HG02759 (cell line): ENCODE results near the gene FTSJ1.
"Not testable (repeated sequence)": the region's sequence is repeated elsewhere in the genome, so short reads cannot be mapped to it uniquely, and the experiment has no call there.

Experiments
- ATAC-seq: cut with Tn5 transposase; IDR thresholded peaks from one replicate; pipeline ENCODE4 v1.9.1; 2021; ENCODE audit warnings: mild to moderate bottlenecking, moderate library complexity; ENCODE audit not compliant: unreplicated experiment

The FTSJ1 gene

DNA sequence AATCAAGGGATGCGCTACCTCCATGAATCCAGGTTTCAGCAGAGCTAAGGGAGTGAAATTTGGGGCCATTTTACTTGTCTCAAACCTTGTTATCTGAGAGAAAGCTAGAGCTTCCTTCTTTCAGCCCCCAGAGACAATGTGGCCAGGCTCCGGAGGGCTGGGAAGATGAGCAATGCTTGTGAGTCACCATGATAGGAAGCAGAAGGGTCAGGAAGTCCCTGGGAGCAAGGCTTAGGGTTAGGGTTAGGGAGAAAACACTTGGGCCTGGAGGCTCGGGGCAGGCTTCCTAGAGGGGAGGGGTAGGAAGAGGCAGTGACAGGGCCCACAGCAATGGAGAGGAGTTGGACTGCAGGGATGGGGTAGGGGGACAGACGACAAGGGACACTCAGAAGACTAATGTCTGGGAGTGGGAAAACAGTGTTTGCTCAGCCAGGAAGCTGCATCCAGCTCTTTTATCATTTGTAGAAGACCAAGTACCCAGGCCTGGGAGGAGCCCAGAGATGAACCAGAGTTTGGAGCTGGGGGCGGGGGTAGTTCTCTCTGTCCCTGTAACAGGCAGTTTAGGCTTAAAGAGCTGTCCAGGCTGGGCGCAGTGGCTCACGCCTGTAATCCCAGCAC lies 16.4 kb downstream of the FTSJ1 start:
- no peak for ATAC-seq

DNA sequence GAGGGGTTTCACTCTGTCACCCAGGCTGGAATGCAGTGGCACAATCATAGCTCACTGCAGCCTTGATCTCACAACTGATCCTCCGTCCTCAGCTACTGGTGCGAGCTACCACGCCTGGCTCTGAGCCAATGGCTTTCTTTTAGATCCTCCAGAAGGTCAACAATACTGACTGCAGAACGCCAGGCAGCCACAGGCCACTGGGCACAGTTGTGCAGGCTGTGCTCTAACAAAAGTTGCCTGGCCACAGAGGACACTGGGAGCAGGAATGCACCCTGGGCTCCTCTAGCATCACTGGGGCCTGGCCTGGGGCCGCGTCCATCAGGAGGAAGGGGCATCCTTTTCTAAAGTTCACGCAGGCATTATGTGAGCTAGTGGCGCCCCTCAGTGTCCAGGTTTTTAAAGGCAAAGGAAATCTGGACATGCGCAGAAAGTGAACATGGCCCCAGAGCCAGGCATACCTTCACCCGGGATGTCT lies 17.9 kb downstream of the FTSJ1 start:
- no peak for ATAC-seq

GRCh38 chrX:48496660-48497059 lies 20.7 kb downstream of the FTSJ1 start:
- ATAC-seq: no peak

DNA sequence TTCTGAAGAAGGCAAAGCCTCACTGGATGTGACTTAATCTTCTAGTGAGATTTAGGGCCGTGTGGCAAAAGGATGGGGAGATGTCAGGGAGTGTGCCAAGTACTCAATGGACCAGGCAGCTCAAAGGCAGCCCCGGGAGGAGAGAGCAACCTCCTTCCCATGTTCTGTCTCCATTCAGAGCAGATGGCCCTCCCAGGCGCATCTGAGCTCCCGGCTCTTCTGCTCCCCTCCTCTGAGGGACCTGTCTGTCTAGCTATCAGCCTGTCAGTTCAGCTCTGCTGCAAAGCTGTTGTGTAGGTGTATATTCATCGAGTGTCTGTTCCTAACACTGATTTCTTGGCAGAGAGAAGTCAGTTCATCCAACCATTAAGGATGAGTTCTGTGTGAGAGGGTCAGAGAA lies 21.9 kb downstream of the FTSJ1 start:
- no peak for ATAC-seq

DNA sequence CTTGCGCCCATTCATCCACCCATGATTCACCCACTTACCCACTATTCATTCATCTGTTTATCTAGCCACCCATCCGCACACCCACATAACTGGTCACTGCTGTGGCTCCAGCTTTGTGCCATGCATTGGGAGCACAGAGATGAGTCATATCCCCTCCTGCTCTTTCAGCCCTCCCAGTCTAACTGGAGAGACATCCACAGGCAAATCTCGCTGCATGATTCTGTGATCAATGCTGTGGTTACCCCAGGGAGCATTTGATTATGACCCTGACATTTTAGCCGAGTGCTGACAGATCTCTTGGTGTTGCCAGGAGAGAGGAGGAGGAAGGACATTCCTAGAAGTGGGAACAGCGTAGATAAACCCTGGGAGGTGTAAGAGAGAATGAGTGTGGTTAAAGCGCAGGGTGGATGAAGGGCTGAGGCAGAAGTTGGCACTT lies 22.4 kb downstream of the FTSJ1 start:
- no peak for ATAC-seq

- no peak for ATAC-seq
These were observed 28.3 kb downstream of the FTSJ1 start for GRCh38 chrX:48504261-48504660.

DNA sequence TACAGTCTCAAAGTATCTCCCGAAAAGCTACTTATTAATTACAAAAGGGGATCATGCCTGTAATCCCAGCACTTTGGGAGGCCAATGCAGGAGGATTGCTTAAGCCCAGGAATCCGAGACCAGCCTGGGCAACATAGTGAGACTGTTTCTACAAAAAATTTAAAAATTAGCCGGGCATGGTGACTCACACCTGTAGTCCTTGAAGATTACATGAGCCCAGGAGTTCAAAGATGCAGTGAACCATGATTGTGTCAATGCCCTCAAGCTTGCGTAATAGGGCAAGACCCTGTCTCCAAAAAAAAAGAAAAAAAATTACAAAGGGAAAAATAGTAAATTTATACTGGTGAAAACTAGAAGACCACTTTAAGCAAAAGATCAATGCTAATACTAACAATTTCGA lies 29.5 kb downstream of the FTSJ1 start:
- ATAC-seq: no peak

DNA sequence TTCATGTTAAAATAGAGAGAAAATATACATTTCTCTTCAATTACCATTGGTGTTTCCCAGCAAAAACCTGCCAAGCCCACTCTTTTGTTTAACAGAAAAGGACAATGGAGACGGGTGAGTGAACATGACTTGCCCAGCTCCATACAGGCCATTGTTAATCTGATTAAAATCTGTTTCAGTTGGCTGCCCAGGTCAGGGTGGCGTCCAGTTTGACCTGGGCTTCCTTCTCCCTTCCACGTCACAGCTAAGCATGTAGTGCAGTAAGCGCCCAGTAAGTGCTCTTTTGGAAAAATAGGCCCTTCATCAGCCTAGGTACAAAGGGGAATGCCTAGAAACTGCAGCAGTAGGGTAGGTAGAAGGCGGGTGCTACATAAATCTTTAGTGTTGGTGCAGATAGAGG lies 31.2 kb downstream of the FTSJ1 start:
- no peak for ATAC-seq

DNA sequence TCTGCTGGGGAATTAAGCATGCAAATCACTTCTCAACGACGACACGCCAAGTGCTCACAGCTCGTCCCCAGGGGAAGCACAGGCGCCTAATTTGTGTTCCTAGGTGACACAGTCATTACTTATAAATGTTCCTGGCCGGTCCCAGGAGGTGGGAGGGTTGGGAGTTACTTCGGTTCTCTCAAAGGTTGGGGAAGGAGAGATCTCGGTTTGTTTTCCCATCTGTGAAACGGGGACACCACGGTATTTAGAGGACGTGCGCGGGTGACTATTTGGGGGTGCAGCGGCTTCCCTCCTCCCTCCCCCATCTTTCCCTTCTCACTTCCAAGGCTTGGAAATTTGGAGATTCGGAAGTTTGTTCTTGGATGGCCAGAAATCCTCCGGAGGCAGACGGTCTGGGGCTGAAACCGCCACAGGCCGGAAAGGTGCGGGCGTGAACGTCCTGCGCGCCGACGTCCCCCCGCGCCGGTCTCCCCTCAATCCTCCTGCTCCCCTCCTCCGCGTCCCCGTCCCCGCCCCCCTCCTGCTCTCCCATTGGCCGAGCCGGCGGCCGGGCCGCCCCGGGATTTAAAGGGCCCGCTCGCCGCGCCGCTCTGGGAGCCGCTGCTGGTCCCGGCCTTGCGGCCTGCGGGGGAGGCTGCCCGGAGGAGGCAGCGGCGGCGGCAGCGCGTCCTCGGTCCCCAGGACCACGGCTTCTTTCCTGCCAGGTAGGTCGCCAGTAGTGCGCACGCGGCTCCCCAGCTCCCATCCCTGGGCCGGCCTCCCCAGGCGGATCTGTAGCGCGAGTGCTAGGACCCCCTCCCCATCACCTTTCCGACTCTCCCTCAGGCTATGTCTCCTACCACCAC lies 32.6 kb downstream of the FTSJ1 start, which contains the start of gene PORCN:
PORCN (plus strand) TSS at position 593 of the 845 bp plus-strand sequence. CDS start 829 bp downstream, outside the sequence.
- ATAC-seq: peak; percentile 88

DNA sequence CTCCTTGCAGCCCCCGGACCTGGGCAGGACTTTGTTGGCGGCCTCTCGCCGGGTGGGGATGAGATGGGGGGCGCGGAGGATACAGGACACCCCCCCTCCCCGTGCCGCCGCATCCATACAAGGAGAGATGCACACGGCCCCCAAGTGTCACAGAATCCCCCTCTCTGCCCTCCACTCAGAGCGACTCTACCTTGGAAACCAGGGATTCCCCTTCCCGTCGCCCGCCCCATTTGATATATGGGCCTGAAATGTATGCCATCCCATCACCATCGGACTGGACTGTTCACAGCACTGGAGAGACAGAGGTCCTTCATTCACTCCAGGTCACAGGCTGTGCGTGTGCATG lies 33.2 kb downstream of the FTSJ1 start:
- ATAC-seq: peak; percentile 10

DNA sequence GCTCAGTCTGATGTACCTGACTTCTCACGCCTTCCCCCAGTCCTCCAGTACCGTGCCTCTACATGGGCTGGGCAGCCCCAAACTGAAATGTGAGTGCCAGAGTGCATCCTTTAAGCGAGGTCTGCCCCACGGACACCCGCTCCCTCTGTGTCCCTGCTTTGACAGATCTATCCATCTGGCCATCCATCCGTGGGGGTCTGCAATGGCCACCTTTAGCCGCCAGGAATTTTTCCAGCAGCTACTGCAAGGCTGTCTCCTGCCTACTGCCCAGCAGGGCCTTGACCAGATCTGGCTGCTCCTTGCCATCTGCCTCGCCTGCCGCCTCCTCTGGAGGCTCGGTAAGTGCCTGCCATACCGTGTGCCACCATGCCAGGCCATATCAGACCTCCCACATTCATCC lies 33.6 kb downstream of the FTSJ1 start:
- ATAC-seq: no peak

DNA sequence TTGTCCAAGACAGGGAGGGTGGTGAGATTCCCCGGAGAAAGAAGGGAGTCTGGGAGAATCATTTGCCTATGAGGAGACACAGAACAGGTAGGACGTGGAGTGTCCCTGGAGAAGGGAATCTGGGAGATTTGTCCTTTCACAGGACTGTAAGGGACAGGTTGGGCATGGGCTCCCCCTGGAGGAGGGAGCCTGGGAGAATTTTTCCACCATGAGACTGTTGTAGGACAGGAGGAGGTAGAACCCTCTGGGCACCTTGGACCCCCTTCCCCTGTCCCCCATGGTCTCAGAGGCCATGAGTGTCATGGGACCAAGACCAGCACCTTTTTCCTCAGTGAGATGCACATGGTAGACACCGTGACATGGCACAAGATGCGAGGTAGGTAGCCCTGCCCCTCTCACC lies 35.6 kb downstream of the FTSJ1 start:
- no peak for ATAC-seq

DNA sequence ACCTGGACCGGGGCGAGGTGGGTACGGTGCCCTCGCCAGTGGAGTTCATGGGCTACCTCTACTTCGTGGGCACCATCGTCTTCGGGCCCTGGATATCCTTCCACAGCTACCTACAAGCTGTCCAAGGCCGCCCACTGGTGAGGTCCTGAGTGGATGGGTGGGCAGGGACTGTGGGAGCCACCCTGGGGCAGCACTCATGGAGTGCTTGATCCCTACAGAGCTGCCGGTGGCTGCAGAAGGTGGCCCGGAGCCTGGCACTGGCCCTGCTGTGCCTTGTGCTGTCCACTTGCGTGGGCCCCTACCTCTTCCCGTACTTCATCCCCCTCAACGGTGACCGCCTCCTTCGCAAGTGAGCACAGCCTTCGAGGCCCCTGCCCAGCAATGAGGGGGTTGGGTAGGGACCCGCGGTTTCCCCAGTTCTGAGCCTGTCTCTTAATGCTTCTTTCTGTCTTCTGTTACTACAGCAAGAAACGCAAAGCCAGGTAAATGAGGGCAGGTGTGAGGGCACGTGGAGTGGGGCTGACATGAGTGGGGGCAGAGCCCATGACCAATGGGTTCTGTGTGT lies 36.5 kb downstream of the FTSJ1 start:
- ATAC-seq: no peak

- no peak for ATAC-seq
These were observed 37.7 kb downstream of the FTSJ1 start for GRCh38 chrX:48513670-48514069.

DNA sequence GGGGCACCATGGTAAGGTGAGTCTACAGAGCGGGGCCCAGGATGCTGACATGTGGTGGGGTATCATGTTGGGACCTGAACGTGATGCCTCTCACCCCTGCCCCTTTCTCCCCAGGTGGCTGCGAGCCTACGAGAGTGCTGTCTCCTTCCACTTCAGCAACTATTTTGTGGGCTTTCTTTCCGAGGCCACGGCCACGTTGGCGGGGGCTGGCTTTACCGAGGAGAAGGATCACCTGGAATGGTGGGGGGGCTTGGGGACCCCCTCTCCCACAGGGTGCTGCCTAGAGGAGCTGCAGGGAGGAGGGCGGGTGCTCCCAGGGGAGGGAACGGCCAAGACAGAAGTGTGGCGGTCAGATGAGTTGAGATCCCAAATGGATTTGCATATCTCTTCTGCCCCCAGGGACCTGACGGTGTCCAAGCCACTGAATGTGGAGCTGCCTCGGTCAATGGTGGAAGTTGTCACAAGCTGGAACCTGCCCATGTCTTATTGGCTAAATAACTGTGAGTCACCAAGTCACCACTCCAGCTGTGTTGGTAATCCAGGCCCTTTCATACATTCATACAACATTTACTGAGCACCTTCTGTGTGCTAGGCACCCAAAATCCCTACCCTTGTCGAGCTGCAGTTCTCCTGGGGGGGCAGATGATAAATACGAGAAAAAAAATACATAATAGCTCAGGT lies 38.3 kb downstream of the FTSJ1 start:
- no peak for ATAC-seq

DNA sequence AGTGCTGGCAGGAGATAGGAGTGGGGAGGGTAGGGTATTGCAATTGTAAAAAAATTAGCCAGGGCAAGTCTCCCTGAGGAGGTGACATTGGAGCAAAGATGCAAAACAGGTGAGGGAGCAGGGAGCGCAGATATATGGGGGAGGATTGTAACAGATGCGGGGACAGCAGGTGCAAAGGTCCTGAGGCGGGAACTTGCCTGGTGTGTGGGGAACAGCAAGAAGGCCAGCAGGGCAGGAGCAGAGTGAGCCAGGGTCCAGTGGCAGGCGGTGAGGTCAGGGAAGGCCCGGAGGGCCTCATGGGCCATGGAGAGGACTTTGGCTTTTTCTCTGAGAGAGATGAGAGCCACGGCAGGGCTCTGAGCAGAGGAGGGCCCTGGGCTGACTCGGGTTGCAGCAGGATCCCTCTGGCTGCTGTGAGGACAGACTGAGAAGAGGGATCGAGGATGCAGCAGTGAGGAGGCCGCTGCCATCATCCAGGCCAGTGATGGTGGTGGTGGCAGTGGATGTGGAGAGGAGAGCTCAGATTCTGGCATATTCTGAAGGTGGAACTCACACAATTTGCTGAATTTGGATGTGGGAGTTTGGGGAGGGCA lies 39.0 kb downstream of the FTSJ1 start:
- ATAC-seq: no peak

DNA sequence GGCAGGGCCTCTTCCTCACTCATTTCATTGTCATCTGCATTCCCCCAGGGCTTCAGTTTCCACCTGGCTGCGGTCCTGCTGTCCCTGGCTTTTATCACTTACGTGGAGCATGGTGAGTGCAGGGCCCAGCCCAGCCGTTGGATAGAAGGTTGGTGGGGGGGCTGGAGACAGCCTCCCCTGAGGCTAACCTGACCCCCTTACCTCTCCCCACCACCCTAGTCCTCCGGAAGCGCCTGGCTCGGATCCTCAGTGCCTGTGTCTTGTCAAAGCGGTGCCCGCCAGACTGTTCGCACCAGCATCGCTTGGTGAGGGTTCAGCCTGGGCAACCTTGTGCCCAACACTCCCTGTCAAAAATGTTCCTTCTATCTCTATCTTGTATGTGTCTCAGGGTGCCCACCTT lies 39.8 kb downstream of the FTSJ1 start:
- ATAC-seq: no peak

DNA sequence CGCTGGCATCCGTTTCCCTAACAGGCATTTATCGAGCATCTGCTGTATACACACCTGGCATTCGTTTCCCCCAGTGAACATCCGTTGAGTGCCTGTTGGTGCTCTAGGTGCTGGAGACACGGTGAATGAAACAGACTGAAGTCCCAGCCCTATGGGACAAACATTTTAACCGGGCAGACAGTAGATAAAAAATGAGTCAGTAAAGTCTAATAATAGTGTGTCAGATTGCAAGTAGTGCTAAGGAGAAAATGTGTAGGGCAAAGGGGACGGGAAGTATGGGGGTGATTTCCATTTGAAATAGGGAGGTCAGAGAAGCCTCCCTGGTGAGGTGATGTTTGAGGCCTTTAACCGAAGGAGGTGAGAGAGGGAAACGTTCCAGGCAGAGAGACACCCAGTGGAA lies 40.3 kb downstream of the FTSJ1 start:
- ATAC-seq: no peak

GRCh38 chrX:48516987-48517386 lies 41.0 kb downstream of the FTSJ1 start:
- ATAC-seq: no peak

- not testable (repeated sequence) for ATAC-seq
These were observed 43.5 kb downstream of the FTSJ1 start for GRCh38 chrX:48519481-48519880.

GRCh38 chrX:48520455-48520854 lies 44.5 kb downstream of the FTSJ1 start:
- ATAC-seq: no peak
